Tibial nerve (tissue), 4 donors: ENCODE data around the gene MXRA8. TPM values are rescaled to one million over a fixed set of nuclear protein-coding genes. Genes with fewer than 3 reads are reported as not detected.

ENCODE experiments used
- DNase-seq, 2 donors: peaks; one replicate each; pipeline ENCODE4 v3.0.0-alpha.2; 2019; ENCODE audit warnings: low spot score in 2 of 2
- H3K27ac ChIP-seq, 4 donors: fragments of 200-600 bp; sonication (generic) in 3 of 4; one replicate each; pipeline ENCODE4 v1.5.1; 2017 to 2019; ENCODE audit warnings: mild to moderate bottlenecking in 1 of 4
- H3K27me3 ChIP-seq, 2 donors: fragments of 200-600 bp; sonication (generic) in 1 of 2; one replicate each; pipeline versions ENCODE4 v1.5.1 to v1.6.0; 2017 to 2019
- H3K36me3 ChIP-seq, 3 donors: fragments of 200-600 bp; sonication (generic); one replicate each; pipeline ENCODE4 v1.5.1; 2018 to 2019
- H3K4me1 ChIP-seq, 4 donors: fragments of 200-600 bp; sonication (generic) in 3 of 4; one replicate each; pipeline ENCODE4 v1.5.1; 2017 to 2019
- H3K4me3 ChIP-seq, 4 donors: fragments of 200-600 bp; sonication (generic) in 3 of 4; one replicate each; pipeline ENCODE4 v1.5.1; 2017 to 2019; ENCODE audit warnings: mild to moderate bottlenecking in 1 of 4, moderate library complexity in 1 of 4
- H3K9me3 ChIP-seq, 4 donors: fragments of 200-600 bp; sonication (generic) in 3 of 4; one replicate each; pipeline ENCODE4 v1.5.1; 2017 to 2019
- EP300 ChIP-seq, 2 donors: sonication (generic); formaldehyde crosslinking; IDR thresholded peaks; one replicate each; pipeline ENCODE4 v1.6.1; 2017; ENCODE audit warnings: antibody characterized with exemption in 2 of 2, mild to moderate bottlenecking in 1 of 2
- POLR2A ChIP-seq, 2 donors: fragments of 450-650 bp; IDR thresholded peaks; one replicate each; pipeline ENCODE4 v1.6.1; 2017; ENCODE audit warnings: antibody characterized with exemption in 2 of 2, mild to moderate bottlenecking in 2 of 2, moderate library complexity in 2 of 2
- WGBS, 2 donors: methylation state at CpG; one replicate each; pipeline ENCODE4 v1.1.5; 2018; 5-methylcytosine and 5-hydroxymethylcytosine counted together
- total RNA-seq, 4 donors: library from RNA; depleted of rRNA; stranded (reverse); fragments of >200 nt; gene quantifications; one replicate each; pipeline ENCODE4 v1.1.0, GENCODE V29; 2016
- TF ChIP-seq, protein P1 (sequence below), 5 experiments: fragments of 200-600 bp in 3 of 5; fragments of 450-650 bp in 2 of 5; sonication (generic) in 3 of 5; IDR thresholded peaks; one replicate each; pipeline ENCODE4 v1.5.1; 2016 to 2019; ENCODE audit warnings: antibody characterized with exemption in 5 of 5, mild to moderate bottlenecking in 3 of 5, moderate library complexity in 2 of 5

Gene MXRA8
- total RNA-seq, 4 donors from 2014 or later, result 351 to 659 (median 448) TPM

DNA sequence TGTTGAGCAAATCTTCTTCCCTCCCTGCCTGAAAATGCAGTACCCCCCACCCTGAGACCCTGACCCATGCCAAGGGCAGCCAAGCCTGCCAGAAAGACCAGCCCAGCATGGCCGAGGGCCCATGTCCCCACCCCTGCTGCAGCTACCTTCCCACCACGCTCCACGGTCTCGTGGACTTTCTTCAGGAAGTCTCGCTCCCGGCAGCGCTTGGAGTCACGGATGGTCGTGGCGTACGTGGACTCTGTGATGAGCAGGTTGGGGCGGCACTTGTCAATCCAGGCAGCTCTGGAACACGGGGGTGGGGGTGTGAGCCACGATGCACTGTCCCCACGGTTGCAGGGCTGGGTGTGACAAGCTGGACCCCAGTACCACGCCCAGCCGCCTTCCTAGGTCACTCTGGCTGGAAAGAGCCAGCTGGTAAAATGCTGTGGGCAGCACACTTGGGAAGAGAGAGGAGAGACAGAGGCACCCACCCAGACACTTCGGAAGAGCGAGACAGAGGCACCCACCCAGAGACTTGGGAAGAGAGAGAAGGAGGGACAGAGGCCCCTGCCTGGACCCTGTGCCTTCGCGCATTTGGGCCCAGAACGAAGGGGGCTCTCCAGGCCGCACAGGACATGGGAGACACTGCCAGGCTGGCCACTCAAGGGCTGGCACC lies 43.5 kb downstream of the MXRA8 start:
- Histone ChIP-seq H3K9me3 (no peaks in the 10 kb centered on the region), H3K4me1 (peaks cover 0 to 32% (median 6%) of the 10 kb centered on the region in 4 donors), H3K27me3 (no peaks in the 10 kb centered on the region), H3K4me3 (no peak overlapping the region), H3K27ac (no peak overlapping the region), H3K36me3 (peaks cover 0 to 88% (median 12%) of the 10 kb centered on the region in 3 donors)
- DNase-seq, result no peak
- whole genome bisulfite sequencing, 2 donors, result 85 to 91% methylated on average over 22 to 23 of the region's 23 CpGs
- no peak for TF ChIP-seq EP300 (IDR thresholded peaks at IDR 0.05)
- TF ChIP-seq, protein P1, sequence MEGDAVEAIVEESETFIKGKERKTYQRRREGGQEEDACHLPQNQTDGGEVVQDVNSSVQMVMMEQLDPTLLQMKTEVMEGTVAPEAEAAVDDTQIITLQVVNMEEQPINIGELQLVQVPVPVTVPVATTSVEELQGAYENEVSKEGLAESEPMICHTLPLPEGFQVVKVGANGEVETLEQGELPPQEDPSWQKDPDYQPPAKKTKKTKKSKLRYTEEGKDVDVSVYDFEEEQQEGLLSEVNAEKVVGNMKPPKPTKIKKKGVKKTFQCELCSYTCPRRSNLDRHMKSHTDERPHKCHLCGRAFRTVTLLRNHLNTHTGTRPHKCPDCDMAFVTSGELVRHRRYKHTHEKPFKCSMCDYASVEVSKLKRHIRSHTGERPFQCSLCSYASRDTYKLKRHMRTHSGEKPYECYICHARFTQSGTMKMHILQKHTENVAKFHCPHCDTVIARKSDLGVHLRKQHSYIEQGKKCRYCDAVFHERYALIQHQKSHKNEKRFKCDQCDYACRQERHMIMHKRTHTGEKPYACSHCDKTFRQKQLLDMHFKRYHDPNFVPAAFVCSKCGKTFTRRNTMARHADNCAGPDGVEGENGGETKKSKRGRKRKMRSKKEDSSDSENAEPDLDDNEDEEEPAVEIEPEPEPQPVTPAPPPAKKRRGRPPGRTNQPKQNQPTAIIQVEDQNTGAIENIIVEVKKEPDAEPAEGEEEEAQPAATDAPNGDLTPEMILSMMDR (IDR thresholded peaks at IDR 0.05), result no peak
- TF ChIP-seq POLR2A (IDR thresholded peaks at IDR 0.05), result no peak

DNA sequence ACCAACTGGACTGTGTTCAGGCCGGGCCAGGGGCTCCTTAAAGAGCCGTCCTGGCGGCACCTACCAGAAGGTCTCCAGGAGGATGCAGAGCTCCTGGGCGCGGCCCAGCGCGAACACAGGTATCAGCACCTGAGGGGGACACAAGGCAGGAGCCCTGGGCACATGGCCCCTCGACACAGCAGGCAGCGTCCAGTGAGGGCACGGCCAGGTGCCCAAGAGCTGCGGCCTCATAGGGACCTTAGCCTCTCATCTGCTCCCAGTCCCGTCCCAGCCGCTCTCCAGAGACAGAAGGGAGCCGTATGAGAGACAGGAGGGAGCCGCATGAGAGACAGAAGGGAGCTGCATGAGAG lies 44.1 kb downstream of the MXRA8 start:
- H3K27ac ChIP-seq, result no peak overlapping the region
- H3K36me3 ChIP-seq, result peaks cover 0 to 85% (median 10%) of the 10 kb centered on the region in 3 donors
- TF ChIP-seq POLR2A (IDR thresholded peaks at IDR 0.05), result no peak
- TF ChIP-seq, protein P1 (IDR thresholded peaks at IDR 0.05), result no peak
- TF ChIP-seq EP300 (IDR thresholded peaks at IDR 0.05), result no peak
- 89 to 93% methylated on average over 5 to 13 of the region's 15 CpGs for WGBS, 2 donors
- H3K4me1 ChIP-seq, result peaks cover 0 to 32% (median 11%) of the 10 kb centered on the region in 4 donors
- no peak overlapping the region for H3K4me3 ChIP-seq
- no peaks in the 10 kb centered on the region for H3K27me3 ChIP-seq
- DNase-seq, result no peak
- no peaks in the 10 kb centered on the region for H3K9me3 ChIP-seq

DNA sequence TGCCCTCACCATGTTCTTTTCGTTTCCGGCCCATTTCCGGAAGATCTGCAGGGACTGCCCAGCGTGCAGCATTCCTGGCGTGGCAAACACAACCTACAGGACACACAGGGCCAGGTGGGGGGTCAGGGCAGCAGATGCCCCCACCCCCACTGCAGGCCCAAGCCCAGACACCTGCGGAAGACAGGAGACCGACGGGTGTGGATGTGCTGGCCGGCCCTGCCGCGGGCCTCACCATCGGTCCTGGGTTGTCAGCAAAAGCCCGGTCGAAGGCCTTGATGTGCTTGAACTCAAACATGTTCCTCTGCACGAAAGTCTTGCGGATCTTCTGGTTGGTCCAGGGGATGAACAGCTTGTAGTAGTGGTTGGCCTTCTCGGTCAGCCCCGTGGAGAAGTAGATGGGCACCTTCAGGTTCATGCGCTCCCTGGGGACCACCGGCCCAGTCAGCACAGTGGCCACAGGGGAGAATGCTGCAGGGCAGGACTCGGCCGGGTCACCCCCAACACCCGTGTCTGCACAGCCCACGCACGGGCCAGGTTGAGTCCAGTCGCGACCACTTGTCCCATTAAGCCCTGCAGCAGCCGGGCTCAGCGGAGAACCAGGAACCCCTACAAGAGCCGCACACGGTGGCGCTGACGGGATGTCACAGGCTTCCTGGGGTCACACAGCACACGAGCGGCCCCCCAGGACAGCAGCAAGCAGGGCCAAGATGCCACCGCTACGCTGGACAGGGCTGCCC lies 44.7 kb downstream of the MXRA8 start:
- Histone ChIP-seq H3K36me3 (peaks cover 0 to 79% (median 5%) of the 10 kb centered on the region in 3 donors), H3K27me3 (no peaks in the 10 kb centered on the region), H3K9me3 (no peaks in the 10 kb centered on the region), H3K4me1 (peaks cover 0 to 32% (median 16%) of the 10 kb centered on the region in 4 donors), H3K27ac (no peak overlapping the region), H3K4me3 (no peak overlapping the region)
- no peak for DNase-seq
- TF ChIP-seq, protein P1 (IDR thresholded peaks at IDR 0.05), result no peak
- TF ChIP-seq EP300 (IDR thresholded peaks at IDR 0.05), result no peak
- no peak for TF ChIP-seq POLR2A (IDR thresholded peaks at IDR 0.05)
- WGBS, 2 donors, result 83 to 84% methylated on average over 6 to 27 of the region's 37 CpGs

DNA sequence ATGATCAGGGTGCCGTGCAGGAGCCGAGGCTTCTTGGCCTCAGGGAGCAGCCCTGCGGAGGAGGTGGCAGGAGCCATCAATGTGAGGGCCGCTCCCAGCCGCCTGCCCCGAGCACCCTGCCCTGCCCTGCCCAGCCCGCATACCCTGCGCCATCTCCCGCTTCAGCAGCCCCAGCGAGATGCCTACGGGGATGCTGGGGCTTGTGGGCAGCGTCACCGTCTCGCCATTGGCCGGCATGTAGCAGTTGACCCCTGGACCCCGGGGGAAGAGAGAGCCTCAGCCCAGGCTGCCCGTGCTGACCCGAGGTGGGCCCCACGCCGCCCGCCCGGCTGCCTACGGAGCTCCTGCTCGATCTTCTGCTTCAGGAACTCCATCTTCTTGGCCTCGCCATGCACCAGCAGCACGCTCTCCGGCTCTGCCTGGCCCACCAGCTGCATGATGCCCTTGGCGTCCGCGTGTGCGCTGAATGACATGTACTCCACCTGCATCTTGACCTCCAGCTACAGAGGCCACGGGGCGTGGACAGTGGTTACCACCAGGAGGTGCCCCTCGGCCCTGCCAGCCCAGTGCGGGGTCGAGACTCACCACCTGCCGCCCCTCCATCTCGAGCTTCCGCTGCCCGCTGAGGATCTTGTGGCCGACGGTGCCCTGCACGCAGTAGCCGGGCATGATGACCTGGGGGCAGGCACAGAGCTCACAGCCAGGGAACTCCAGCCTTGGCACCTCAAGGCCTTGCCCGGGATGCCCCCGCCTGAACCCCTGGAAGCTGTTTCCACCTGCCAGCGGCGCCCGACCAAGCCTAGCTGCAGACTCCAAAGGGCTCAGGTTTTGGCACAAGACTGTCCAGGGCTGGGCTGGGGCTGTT lies 45.7 kb downstream of the MXRA8 start:
- Histone ChIP-seq H3K4me3 (no peak overlapping the region), H3K4me1 (peaks cover 0 to 24% (median 13%) of the 10 kb centered on the region in 4 donors), H3K27me3 (no peaks in the 10 kb centered on the region), H3K9me3 (no peaks in the 10 kb centered on the region), H3K36me3 (peaks cover 0 to 69% (median 5%) of the 10 kb centered on the region in 3 donors), H3K27ac (no peak overlapping the region)
- no peak for DNase-seq
- WGBS, 2 donors, result 83 to 88% methylated on average over 35 to 39 of the region's 49 CpGs
- TF ChIP-seq POLR2A (IDR thresholded peaks at IDR 0.05), result no peak
- TF ChIP-seq, protein P1 (IDR thresholded peaks at IDR 0.05), result no peak
- TF ChIP-seq EP300 (IDR thresholded peaks at IDR 0.05), result no peak
